GM23248 (cell line): ENCODE measurements around the gene DAB2IP. TPM values are rescaled to one million over a fixed set of nuclear protein-coding genes. Genes with fewer than 3 reads are reported as not detected.

Experiments
- DNase-seq: peaks from one replicate; pipeline ENCODE4 v3.0.0-alpha.2; 2015
- H2AFZ ChIP-seq: fragments of 200-600 bp; sonication (generic); 2 replicates; pipeline ENCODE4 v1.6.1; 2016; ENCODE audit warnings: antibody characterized with exemption
- H3F3A ChIP-seq: fragments of 200-600 bp; sonication (generic); 2 replicates; pipeline ENCODE4 v1.6.1; 2016; ENCODE audit warnings: mild to moderate bottlenecking, antibody characterized with exemption, mixed run types; ENCODE audit not compliant: insufficient read depth
- H3K27ac ChIP-seq: fragments of 200-600 bp; sonication (generic); 2 replicates; pipeline ENCODE4 v1.5.1; 2016; ENCODE audit warnings: mild to moderate bottlenecking
- H3K27me3 ChIP-seq: fragments of 200-600 bp; sonication (generic); replicated peaks from 2 replicates; pipeline ENCODE4 v1.6.1; 2016; ENCODE audit warnings: mild to moderate bottlenecking; ENCODE audit not compliant: insufficient read depth
- H3K36me3 ChIP-seq: fragments of 200-600 bp; sonication (generic); 2 replicates; pipeline ENCODE4 v1.6.1; 2016; ENCODE audit warnings: low read depth, mild to moderate bottlenecking
- H3K4me1 ChIP-seq: fragments of 200-600 bp; sonication (generic); 2 replicates; pipeline ENCODE4 v1.6.1; 2016; ENCODE audit warnings: mild to moderate bottlenecking; ENCODE audit not compliant: insufficient read depth
- H3K4me2 ChIP-seq: fragments of 200-600 bp; sonication (generic); one replicate; pipeline ENCODE4 v1.6.1; 2016; ENCODE audit warnings: mild to moderate bottlenecking; ENCODE audit not compliant: unreplicated experiment
- H3K4me3 ChIP-seq: fragments of 200-600 bp; sonication (generic); 2 replicates; pipeline ENCODE4 v1.5.1; 2016; ENCODE audit warnings: mild to moderate bottlenecking
- H3K79me2 ChIP-seq: fragments of 200-600 bp; sonication (generic); 2 replicates; pipeline ENCODE4 v1.6.1; 2016; ENCODE audit warnings: mild to moderate bottlenecking; ENCODE audit not compliant: insufficient read depth
- H3K9ac ChIP-seq: fragments of 200-600 bp; sonication (generic); 2 replicates; pipeline ENCODE4 v1.6.1; 2016; ENCODE audit warnings: mild to moderate bottlenecking
- H3K9me2 ChIP-seq: fragments of 200-600 bp; sonication (generic); 2 replicates; pipeline ENCODE4 v1.6.1; 2016; ENCODE audit warnings: mixed run types, mild to moderate bottlenecking, moderate library complexity; ENCODE audit not compliant: insufficient read depth
- H3K9me3 ChIP-seq: fragments of 200-600 bp; sonication (generic); one replicate; pipeline ENCODE4 v1.6.1; 2017; ENCODE audit warnings: low read depth
- H4K20me1 ChIP-seq: fragments of 200-600 bp; sonication (generic); 2 replicates; pipeline ENCODE4 v1.6.0; 2016; ENCODE audit not compliant: insufficient read depth
- EZH2 ChIP-seq: fragments of 200-600 bp; sonication (generic); IDR thresholded peaks from 2 replicates; pipeline ENCODE4 v1.6.1; 2018; ENCODE audit warnings: antibody characterized with exemption, mild to moderate bottlenecking; ENCODE audit not compliant: insufficient read depth, poor library complexity, severe bottlenecking
- EZH2phosphoT487 ChIP-seq: fragments of 200-600 bp; sonication (generic); IDR thresholded peaks from 2 replicates; pipeline ENCODE4 v1.6.1; 2018; ENCODE audit warnings: antibody characterized with exemption, moderate library complexity, mild to moderate bottlenecking, low read depth; ENCODE audit not compliant: insufficient read depth
- WGBS, 2 experiments: methylation state at CpG; one replicate each; pipeline ENCODE4 v1.1.6; 2015 to 2017; ENCODE audit warnings: low lambda C conversion rate in 2 of 2, low coverage in 1 of 2; ENCODE audit errors: missing lambda C conversion rate in 2 of 2; 5-methylcytosine and 5-hydroxymethylcytosine counted together
- in situ Hi-C: fragments of 300-500 bp; cut with MboI; formaldehyde crosslinking; loops from 2 replicates; pipeline ENCODE4 v1.15.0; 2020
- polyA plus RNA-seq: library from polyadenylated mRNA; unstranded; fragments of >200 nt; fragmentation: Nextera tagmentation; extraction: Ambion mirVana; gene quantifications from 2 replicates; pipeline ENCODE4 v1.2.1, GENCODE V29; 2016
- total RNA-seq: library from RNA; depleted of rRNA; stranded (reverse); fragments of >200 nt; shearing (Covaris generic); gene quantifications from 2 replicates; pipeline ENCODE4 v1.2.3, GENCODE V29; 2014

Gene DAB2IP
- total and polyA plus RNA-seq, 2 experiments from 2014 or later: 2.6 to 19.7 TPM

- Histone ChIP-seq H3K9ac (no peak overlapping the region), H3K9me2 (no peaks in the 10 kb centered on the region), H3K27ac (no peak overlapping the region), H3K36me3 (peaks cover 11% of the 10 kb centered on the region), H4K20me1 (no peaks in the 10 kb centered on the region), H3K4me1 (peaks cover 14% of the 10 kb centered on the region), H3K4me3 (no peak overlapping the region), H2AFZ (no peak overlapping the region), H3K27me3 (no peaks in the 10 kb centered on the region), H3K9me3 (no peaks in the 10 kb centered on the region), H3K79me2 (no peaks in the 10 kb centered on the region), H3K4me2 (no peak overlapping the region), H3F3A (no peaks in the 10 kb centered on the region)
- in situ Hi-C loops: no loop called here
- WGBS, 2 experiments: 93 to 96% methylated on average over 40 to 44 of the region's 45 CpGs
- TF ChIP-seq EZH2phosphoT487 (no peak), EZH2 (no peak)
- DNase-seq: no peak
Observed at GRCh38 chr9:121772600-121773285, 121.3 kb downstream of the DAB2IP start.

- no peaks in the 10 kb centered on the region for H3K27me3 ChIP-seq
- DNase-seq: no peak
- no peak overlapping the region for H2AFZ ChIP-seq
- H3K9me2 ChIP-seq: no peaks in the 10 kb centered on the region
- H3K36me3 ChIP-seq: peaks cover 11% of the 10 kb centered on the region
- in situ Hi-C loops: no loop called here
- no peak overlapping the region for H3K9ac ChIP-seq
- no peaks in the 10 kb centered on the region for H3K79me2 ChIP-seq
- peaks cover 14% of the 10 kb centered on the region for H3K4me1 ChIP-seq
- no peak overlapping the region for H3K27ac ChIP-seq
- no peak overlapping the region for H3K4me3 ChIP-seq
- H3K9me3 ChIP-seq: no peaks in the 10 kb centered on the region
- no peak overlapping the region for H3K4me2 ChIP-seq
- WGBS, 2 experiments: 94 to 95% methylated on average over 13 to 18 of the region's 18 CpGs
- H4K20me1 ChIP-seq: no peaks in the 10 kb centered on the region
- H3F3A ChIP-seq: no peaks in the 10 kb centered on the region
- TF ChIP-seq EZH2phosphoT487: no peak
- no peak for TF ChIP-seq EZH2
Observed at GRCh38 chr9:121773286-121773953, 122.0 kb downstream of the DAB2IP start.

- no peak overlapping the region for H3K27ac ChIP-seq
- H3K9me2 ChIP-seq: no peaks in the 10 kb centered on the region
- H3K36me3 ChIP-seq: peaks cover 6% of the 10 kb centered on the region
- no peaks in the 10 kb centered on the region for H3K27me3 ChIP-seq
- DNase-seq: no peak
- H3K79me2 ChIP-seq: no peaks in the 10 kb centered on the region
- 94 to 97% methylated on average over 16 to 19 of the region's 19 CpGs for WGBS, 2 experiments
- H3F3A ChIP-seq: no peaks in the 10 kb centered on the region
- no peak overlapping the region for H3K9ac ChIP-seq
- H2AFZ ChIP-seq: no peak overlapping the region
- TF ChIP-seq EZH2: no peak
- no peak for TF ChIP-seq EZH2phosphoT487
- H3K4me1 ChIP-seq: peaks cover 14% of the 10 kb centered on the region
- in situ Hi-C loops: no loop called here
- no peak overlapping the region for H3K4me2 ChIP-seq
- no peak overlapping the region for H3K4me3 ChIP-seq
- H3K9me3 ChIP-seq: no peaks in the 10 kb centered on the region
- H4K20me1 ChIP-seq: no peaks in the 10 kb centered on the region
Observed at GRCh38 chr9:121773954-121774714, 122.7 kb downstream of the DAB2IP start.

GRCh38 chr9:121774715-121775613 is 123.5 kb downstream of the DAB2IP start:
- DNase-seq: no peak
- Histone ChIP-seq H3K4me3 (no peak overlapping the region), H3K9ac (no peak overlapping the region), H3K36me3 (no peaks in the 10 kb centered on the region), H3K9me3 (no peaks in the 10 kb centered on the region), H3K27ac (no peak overlapping the region), H3K4me1 (peaks cover 14% of the 10 kb centered on the region), H3K27me3 (no peaks in the 10 kb centered on the region), H3F3A (no peaks in the 10 kb centered on the region), H3K9me2 (no peaks in the 10 kb centered on the region), H4K20me1 (no peaks in the 10 kb centered on the region), H3K4me2 (no peak overlapping the region), H3K79me2 (no peaks in the 10 kb centered on the region), H2AFZ (no peak overlapping the region)
- in situ Hi-C loops: no loop called here
- 96 to 97% methylated on average over 26 of the region's 26 CpGs for WGBS, 2 experiments
- TF ChIP-seq EZH2phosphoT487: no peak
- no peak for TF ChIP-seq EZH2
